ELF-1 (cell line): ENCODE data around the gene AKR1C1.
"Not testable (repeated sequence)": the region's sequence is repeated elsewhere in the genome, so short reads cannot be mapped to it uniquely, and the experiment has no call there.

Experiments used
- DNase-seq: peaks from one replicate; pipeline ENCODE4 v3.0.0-alpha.2; 2016; ENCODE audit warnings: low read depth, low spot score

The AKR1C1 gene

GRCh38 chr10:4947635-4948596 lies 15.3 kb upstream of the AKR1C1 start:
- no peak for DNase-seq

- DNase-seq, result not testable (repeated sequence)
Measured at GRCh38 chr10:4951512-4952162, 11.6 kb upstream of the AKR1C1 start.

- DNase-seq, result no peak
Measured at GRCh38 chr10:4953405-4953804, 9.8 kb upstream of the AKR1C1 start.

- DNase-seq, result not testable (repeated sequence)
Measured at GRCh38 chr10:4956088-4956487, 7.1 kb upstream of the AKR1C1 start.

GRCh38 chr10:4956955-4957645 lies 6.1 kb upstream of the AKR1C1 start:
- not testable (repeated sequence) for DNase-seq

- DNase-seq, result not testable (repeated sequence)
Measured at GRCh38 chr10:4961558-4961957, 1.7 kb upstream of the AKR1C1 start.

GRCh38 chr10:4962308-4962707 lies 907 bp upstream of the AKR1C1 start:
- DNase-seq, result not testable (repeated sequence)

- DNase-seq, result not testable (repeated sequence)
Measured at GRCh38 chr10:4963815-4964154, 570 bp downstream of the AKR1C1 start.

GRCh38 chr10:4965763-4966162 lies 2.5 kb downstream of the AKR1C1 start:
- not testable (repeated sequence) for DNase-seq

- not testable (repeated sequence) for DNase-seq
Measured at GRCh38 chr10:4967189-4967588, 4.0 kb downstream of the AKR1C1 start.

GRCh38 chr10:4969289-4969688 lies 6.1 kb downstream of the AKR1C1 start:
- DNase-seq, result not testable (repeated sequence)

- DNase-seq, result not testable (repeated sequence)
Measured at GRCh38 chr10:4970362-4970761, 7.1 kb downstream of the AKR1C1 start.

GRCh38 chr10:4972369-4973142 lies 9.3 kb downstream of the AKR1C1 start:
- DNase-seq, result not testable (repeated sequence)

- not testable (repeated sequence) for DNase-seq
Measured at GRCh38 chr10:4973294-4973693, 10.1 kb downstream of the AKR1C1 start.

GRCh38 chr10:4974400-4974799 lies 11.2 kb downstream of the AKR1C1 start:
- DNase-seq, result not testable (repeated sequence)

GRCh38 chr10:4977025-4977424 lies 13.8 kb downstream of the AKR1C1 start:
- no peak for DNase-seq

- DNase-seq, result no peak
Measured at GRCh38 chr10:4978870-4979269, 15.7 kb downstream of the AKR1C1 start.

GRCh38 chr10:4980793-4981192 lies 17.6 kb downstream of the AKR1C1 start:
- DNase-seq, result no peak

GRCh38 chr10:4981722-4982471 lies 18.7 kb downstream of the AKR1C1 start:
- DNase-seq, result peak; percentile 64

- no peak for DNase-seq
Measured at GRCh38 chr10:4982764-4983226, 19.6 kb downstream of the AKR1C1 start.
